ENCODE measurements around the gene PHLDB3.

The PHLDB3 gene

DNA sequence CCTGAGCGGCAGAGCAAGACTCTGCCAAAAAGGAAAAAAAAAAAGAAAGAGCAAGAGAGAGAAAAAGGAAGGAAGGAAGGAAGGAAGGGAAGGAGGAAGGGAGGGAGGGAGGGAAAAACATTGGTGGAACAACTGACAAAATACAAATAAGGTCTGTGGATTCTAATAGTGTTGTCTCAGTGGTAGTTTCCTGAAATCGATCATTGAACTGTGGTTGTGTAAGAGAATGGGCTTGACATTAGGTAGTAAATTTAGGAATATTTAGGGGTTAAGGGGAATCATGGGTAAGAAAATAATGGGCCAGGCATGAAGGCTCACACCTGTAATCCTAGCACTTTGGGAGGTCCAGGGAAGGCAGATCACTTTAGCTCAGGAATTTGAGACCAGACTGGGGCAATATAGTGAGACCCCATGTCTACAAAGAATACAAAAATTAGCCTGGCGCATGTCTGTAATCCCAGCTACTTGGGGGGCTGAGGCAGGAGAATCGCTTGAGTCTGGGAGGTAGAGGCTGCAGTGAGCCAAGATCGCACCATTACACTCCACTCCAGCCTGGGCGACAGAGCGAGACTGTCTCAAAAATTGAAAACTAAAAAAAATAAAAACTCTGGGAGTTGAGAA is 14.5 kb downstream of the PHLDB3 start:
- H3K4me2 ChIP-seq (ENCODE audit: low read length), result no peak overlapping the region
- no peak overlapping the region for H3K4me3 ChIP-seq (ENCODE audit: low read depth, low read length)
- no peaks in the 10 kb centered on the region for H3K79me2 ChIP-seq
- no peaks in the 10 kb centered on the region for H3K9me3 ChIP-seq (ENCODE audit: control insufficient read depth, low read length)
- H3K27ac ChIP-seq, result no peak overlapping the region
- no peaks in the 10 kb centered on the region for H3K36me3 ChIP-seq (ENCODE audit: control insufficient read depth, insufficient read depth, low read length)
- H3K27me3 ChIP-seq (ENCODE audit: control insufficient read depth, insufficient read depth, low read length), result no peaks in the 10 kb centered on the region
- H3K9ac ChIP-seq, result no peak overlapping the region
- TF ChIP-seq, protein P1, sequence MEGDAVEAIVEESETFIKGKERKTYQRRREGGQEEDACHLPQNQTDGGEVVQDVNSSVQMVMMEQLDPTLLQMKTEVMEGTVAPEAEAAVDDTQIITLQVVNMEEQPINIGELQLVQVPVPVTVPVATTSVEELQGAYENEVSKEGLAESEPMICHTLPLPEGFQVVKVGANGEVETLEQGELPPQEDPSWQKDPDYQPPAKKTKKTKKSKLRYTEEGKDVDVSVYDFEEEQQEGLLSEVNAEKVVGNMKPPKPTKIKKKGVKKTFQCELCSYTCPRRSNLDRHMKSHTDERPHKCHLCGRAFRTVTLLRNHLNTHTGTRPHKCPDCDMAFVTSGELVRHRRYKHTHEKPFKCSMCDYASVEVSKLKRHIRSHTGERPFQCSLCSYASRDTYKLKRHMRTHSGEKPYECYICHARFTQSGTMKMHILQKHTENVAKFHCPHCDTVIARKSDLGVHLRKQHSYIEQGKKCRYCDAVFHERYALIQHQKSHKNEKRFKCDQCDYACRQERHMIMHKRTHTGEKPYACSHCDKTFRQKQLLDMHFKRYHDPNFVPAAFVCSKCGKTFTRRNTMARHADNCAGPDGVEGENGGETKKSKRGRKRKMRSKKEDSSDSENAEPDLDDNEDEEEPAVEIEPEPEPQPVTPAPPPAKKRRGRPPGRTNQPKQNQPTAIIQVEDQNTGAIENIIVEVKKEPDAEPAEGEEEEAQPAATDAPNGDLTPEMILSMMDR (IDR thresholded peaks at IDR 0.05), result no peak
- H3K4me1 ChIP-seq, result no peaks in the 10 kb centered on the region
- no peak overlapping the region for H2AFZ ChIP-seq

DNA sequence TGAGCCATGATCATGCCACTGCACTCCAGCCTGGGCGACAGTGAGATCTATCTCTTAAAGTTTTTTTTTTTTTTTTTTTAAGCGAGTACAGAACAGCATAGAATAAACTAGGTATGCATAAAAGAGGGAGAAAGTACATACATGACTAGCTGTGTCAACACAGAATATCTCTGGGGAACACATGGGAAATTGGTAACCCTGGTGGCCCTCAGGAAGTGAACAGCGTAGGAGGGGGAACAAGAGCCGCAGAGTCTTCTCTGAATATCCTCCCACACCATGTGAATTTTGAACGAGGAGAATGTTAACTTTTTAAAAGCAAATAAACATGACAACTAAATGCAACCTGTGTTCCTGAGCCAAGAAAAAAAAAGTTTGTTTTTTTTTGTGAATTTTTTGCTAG is 15.2 kb downstream of the PHLDB3 start:
- Histone ChIP-seq H2AFZ (no peak overlapping the region), H3K4me1 (no peaks in the 10 kb centered on the region), H3K4me3 (ENCODE audit: low read depth, low read length) (no peak overlapping the region), H3K27ac (no peak overlapping the region), H3K9ac (no peak overlapping the region), H3K79me2 (no peaks in the 10 kb centered on the region), H3K9me3 (ENCODE audit: control insufficient read depth, low read length) (no peaks in the 10 kb centered on the region), H3K36me3 (ENCODE audit: control insufficient read depth, insufficient read depth, low read length) (no peaks in the 10 kb centered on the region), H3K27me3 (ENCODE audit: control insufficient read depth, insufficient read depth, low read length) (no peaks in the 10 kb centered on the region), H3K4me2 (ENCODE audit: low read length) (no peak overlapping the region)
- TF ChIP-seq, protein P1 (IDR thresholded peaks at IDR 0.05), result no peak

DNA sequence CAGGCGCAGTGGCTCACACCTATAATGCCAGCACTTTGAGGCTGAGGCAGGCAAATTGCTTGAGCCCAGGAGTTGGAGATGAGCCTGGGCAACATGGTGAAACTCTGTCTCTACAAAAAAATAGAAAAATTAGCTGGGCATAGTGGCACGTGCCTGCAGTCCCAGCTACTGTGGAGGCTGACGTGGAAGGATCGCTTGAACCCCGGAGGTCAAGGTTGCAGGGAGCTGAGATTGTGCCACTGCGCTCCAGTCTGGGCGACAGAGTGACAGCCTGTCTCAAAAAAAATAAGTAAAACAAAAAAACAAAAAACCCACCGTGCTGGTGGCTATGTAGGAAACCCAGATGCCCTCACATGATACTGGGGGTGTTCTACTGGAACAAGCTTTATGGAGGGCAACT is 16.4 kb downstream of the PHLDB3 start:
- Histone ChIP-seq H3K4me3 (ENCODE audit: low read depth, low read length) (no peak overlapping the region), H3K9me3 (ENCODE audit: control insufficient read depth, low read length) (no peaks in the 10 kb centered on the region), H3K4me1 (no peaks in the 10 kb centered on the region), H3K79me2 (no peaks in the 10 kb centered on the region), H3K9ac (no peak overlapping the region), H3K27me3 (ENCODE audit: control insufficient read depth, insufficient read depth, low read length) (no peaks in the 10 kb centered on the region), H2AFZ (no peak overlapping the region), H3K4me2 (ENCODE audit: low read length) (no peak overlapping the region), H3K36me3 (ENCODE audit: control insufficient read depth, insufficient read depth, low read length) (no peaks in the 10 kb centered on the region), H3K27ac (no peak overlapping the region)
- TF ChIP-seq, protein P1 (IDR thresholded peaks at IDR 0.05), result no peak

DNA sequence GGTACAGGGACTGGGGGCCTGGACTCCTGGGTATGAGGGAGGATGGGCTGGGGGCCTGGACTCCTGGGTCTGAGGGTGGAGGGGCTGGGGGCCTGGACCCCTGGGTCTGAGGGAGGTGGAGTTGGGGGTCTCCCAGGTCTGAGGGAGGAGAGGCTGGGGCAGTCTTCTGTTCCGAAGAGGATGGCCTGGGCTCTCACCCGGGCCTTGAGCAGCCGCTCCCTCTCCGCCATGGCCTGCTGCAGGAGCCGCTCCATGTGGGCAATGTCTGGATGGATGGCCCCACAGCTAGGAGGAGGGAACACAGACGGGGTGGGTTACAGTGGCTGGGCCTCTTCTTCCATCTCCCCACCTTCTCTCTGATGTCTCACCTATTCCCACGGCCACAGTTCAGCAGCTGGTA is 18.1 kb downstream of the PHLDB3 start:
- no peaks in the 10 kb centered on the region for H3K27me3 ChIP-seq (ENCODE audit: control insufficient read depth, insufficient read depth, low read length)
- no peaks in the 10 kb centered on the region for H3K36me3 ChIP-seq (ENCODE audit: control insufficient read depth, insufficient read depth, low read length)
- H3K4me2 ChIP-seq (ENCODE audit: low read length), result no peak overlapping the region
- no peak overlapping the region for H3K27ac ChIP-seq
- H3K4me3 ChIP-seq (ENCODE audit: low read depth, low read length), result no peak overlapping the region
- no peak overlapping the region for H2AFZ ChIP-seq
- no peak overlapping the region for H3K9ac ChIP-seq
- no peaks in the 10 kb centered on the region for H3K4me1 ChIP-seq
- no peaks in the 10 kb centered on the region for H3K9me3 ChIP-seq (ENCODE audit: control insufficient read depth, low read length)
- TF ChIP-seq, protein P1 (IDR thresholded peaks at IDR 0.05), result no peak
- no peaks in the 10 kb centered on the region for H3K79me2 ChIP-seq

DNA sequence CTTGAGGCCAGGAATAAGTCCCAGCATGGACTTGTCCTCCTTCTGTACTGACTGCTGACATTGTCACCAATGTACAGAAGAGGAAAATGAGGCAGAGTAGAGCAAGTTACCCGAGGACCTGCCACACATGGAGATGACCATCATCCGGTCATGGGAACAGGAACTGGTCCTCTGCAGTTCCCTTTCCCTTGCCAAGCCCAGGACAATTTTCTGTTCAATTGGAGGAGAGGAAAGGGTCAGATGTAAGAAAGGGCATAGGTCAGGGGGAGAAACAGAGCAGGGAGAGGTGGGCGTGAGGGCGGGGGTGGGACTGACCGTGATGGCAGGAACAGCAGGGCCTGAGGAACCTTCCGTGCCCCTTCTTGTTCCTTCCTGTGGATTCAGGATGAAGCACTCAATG is 18.6 kb downstream of the PHLDB3 start:
- Histone ChIP-seq H3K36me3 (ENCODE audit: control insufficient read depth, insufficient read depth, low read length) (no peaks in the 10 kb centered on the region), H3K4me3 (ENCODE audit: low read depth, low read length) (no peak overlapping the region), H3K4me2 (ENCODE audit: low read length) (no peak overlapping the region), H3K79me2 (no peaks in the 10 kb centered on the region), H3K27me3 (ENCODE audit: control insufficient read depth, insufficient read depth, low read length) (no peaks in the 10 kb centered on the region), H2AFZ (no peak overlapping the region), H3K9me3 (ENCODE audit: control insufficient read depth, low read length) (no peaks in the 10 kb centered on the region), H3K27ac (no peak overlapping the region), H3K9ac (no peak overlapping the region), H3K4me1 (no peaks in the 10 kb centered on the region)
- TF ChIP-seq, protein P1 (IDR thresholded peaks at IDR 0.05), result no peak
